ENCODE measurements around the gene KCMF1.

KCMF1 gene

GRCh38 chr2:85078536-85078935 is 107.6 kb downstream of the KCMF1 start:
- no peak for DNase-seq (ENCODE audit: low read depth in 2 of 2)

DNA sequence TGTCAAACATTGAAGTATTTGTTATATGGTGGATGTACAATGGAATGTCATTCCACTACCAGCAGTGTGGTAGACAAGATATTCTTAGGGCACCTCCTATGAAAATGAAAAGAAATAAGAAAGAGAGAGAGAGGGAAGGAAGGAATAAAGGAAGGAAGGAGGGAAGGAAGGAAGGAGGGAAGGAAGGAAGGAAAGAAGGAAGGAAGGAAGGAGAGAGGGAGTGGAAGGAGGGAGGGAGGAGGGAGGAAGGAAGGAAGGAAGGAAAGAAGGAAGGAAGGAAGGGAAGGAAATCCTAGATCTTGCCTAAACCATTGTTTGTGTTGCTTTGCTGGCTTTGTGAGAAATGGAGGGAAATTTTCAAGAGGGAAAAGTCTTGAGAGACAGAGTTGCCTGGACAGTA is 112.1 kb downstream of the KCMF1 start:
- DNase-seq (ENCODE audit: low read depth in 2 of 2), result no peak

GRCh38 chr2:85085563-85085962 is 114.6 kb downstream of the KCMF1 start:
- DNase-seq (ENCODE audit: low read depth in 2 of 2), result no peak

DNA sequence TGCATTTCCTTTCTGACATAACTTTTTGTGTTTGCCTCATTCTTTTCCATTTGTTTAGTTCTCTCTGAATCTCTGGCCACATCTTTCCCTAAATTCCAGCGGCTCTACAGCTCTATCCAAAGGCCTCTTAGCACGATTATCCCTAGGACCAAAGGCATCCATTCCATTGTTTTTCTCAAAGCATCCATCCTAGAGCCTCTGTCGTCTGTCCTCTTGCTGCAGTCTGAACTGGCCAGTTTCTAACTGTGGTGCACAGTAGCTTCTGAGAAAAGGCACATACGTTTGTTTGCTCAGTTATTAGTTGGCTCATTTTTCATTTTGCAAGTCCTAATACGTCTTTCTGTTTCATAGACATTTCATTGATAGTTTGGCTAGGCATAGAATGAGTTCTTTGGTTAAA is 116.6 kb downstream of the KCMF1 start:
- DNase-seq (ENCODE audit: low read depth in 2 of 2), result no peak

GRCh38 chr2:85088921-85089320 is 118.0 kb downstream of the KCMF1 start:
- no peak for DNase-seq (ENCODE audit: low read depth in 2 of 2)

DNA sequence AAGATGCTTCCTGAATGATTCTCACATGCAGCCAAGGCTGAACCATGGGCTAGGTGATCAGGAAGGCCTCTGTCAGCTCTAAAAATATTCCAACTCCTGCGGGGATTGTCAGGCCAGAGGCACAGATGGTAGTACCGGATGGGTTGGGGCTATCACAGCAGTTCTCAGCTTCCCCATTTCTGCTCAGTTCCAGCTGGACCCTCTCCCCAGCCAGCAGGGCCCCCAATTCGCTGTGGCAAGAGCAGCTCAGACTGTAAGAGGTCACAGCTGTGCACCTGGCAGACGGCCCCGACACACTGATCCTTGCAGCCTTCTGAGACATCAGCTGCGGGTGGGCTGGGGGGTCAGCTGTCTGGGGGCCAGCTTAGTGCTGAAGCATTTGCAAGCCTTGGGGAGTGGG is 118.6 kb downstream of the KCMF1 start:
- DNase-seq (ENCODE audit: low read depth in 2 of 2), result no peak

GRCh38 chr2:85091838-85092237 is 120.9 kb downstream of the KCMF1 start:
- DNase-seq (ENCODE audit: low read depth in 2 of 2), result no peak

DNA sequence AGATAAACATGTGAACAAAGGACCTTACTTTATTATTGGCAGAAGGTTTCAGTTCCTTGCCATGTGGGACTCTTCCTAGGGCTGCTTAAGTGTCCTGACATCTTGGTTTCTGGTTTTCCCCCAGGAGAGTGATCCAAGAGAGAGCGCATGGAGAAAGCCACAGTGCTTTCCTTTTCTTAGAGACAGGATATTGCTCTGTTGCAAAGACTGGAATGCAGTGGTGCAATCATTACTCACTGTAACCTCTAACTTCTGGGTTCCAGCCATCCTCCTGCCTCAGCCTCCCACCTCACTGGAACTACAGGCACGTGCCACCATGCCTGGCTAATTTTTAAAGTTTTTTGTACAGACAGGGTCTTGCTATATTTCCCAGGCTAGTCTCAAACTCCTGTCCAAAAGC is 124.1 kb downstream of the KCMF1 start:
- DNase-seq (ENCODE audit: low read depth in 2 of 2), result no peak

DNA sequence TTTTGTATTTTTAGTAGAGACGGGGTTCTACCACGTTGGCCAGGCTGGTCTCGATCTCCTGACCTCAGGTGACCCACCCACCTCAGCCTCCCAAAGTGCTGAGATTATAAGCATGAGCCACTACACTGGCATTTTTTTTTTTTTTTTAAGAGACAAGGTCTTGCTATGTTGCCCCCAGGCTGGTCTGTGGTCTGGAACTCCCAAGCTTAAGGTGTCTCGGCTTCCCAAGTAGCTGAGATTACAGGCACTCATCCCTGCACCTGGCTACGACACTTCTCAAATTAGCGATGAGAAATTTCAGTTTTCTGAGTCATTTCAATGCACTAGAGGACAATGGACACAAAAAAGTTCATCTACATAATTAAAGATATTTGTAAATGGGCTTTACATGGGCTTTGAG is 125.7 kb downstream of the KCMF1 start:
- no peak for DNase-seq (ENCODE audit: low read depth in 2 of 2)

GRCh38 chr2:85104228-85104627 is 133.3 kb downstream of the KCMF1 start:
- no peak for DNase-seq (ENCODE audit: low read depth in 2 of 2)

- DNase-seq (ENCODE audit: low read depth in 2 of 2), result no peak
These were observed 135.7 kb downstream of the KCMF1 start for GRCh38 chr2:85106489-85107180.
